Left hindlimb (tissue), 1 donor: ENCODE measurements around the gene NAV3.
A peak's percentile ranks its signal among the peaks of the same experiment; 100 is the strongest.

ENCODE experiments used
- DNase-seq: peaks from one replicate; pipeline ENCODE4 v3.0.0-alpha.2; 2018

NAV3 gene

DNA sequence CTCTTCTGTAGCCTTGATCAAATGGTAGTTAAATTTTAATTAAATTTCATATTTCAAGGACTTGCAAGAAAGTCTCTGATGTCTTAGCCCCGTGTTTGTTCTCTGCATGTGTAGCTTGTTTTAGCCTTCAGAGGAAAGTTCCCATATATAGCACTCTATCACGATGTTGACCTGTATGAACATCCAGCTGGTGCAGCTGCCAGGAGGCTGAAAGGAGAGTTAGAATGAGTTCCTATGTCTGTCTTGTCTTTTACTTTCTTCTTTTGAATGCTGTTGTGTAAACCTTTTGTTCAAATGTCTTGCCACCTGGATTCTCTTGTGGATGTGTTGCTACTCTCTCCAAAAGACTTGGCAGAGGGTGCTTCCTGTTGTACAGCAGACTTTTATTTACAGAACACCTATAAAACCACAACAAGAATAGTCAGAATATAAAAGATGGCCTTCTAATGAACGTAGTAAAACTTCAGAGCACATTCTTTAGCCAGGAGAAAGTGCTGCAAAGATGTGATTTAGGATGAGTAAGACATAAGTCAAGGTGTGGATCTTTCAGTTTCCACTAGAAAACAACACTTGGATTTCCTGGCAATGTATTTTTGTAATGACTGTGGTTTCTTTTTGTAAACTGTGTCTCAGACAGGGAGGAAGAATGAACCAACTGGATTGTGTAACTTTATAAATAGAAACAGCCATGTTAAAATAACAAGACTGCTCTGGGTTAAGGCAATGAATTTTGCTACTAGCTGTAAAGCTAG, 17.2 kb downstream of the NAV3 start:
- no peak for DNase-seq

DNA sequence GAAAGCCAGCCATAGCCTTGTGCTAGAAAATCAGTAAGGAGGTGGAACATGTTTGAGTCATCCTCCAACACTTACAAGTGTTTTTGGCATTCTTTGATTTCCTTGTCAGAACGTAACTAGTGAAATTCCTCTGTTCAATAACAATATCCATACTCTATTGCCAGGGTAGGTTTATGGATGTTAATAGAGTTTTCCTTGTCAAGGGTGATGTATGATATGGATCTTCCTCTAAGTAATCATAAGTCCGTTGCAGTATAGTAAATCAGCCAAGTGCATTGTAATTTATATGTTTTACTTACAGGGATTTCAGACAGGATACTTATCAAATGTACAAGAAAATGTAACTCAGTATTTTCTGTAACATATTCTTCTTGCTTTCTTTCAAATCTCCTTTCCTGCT, 19.4 kb downstream of the NAV3 start:
- DNase-seq: no peak

DNA sequence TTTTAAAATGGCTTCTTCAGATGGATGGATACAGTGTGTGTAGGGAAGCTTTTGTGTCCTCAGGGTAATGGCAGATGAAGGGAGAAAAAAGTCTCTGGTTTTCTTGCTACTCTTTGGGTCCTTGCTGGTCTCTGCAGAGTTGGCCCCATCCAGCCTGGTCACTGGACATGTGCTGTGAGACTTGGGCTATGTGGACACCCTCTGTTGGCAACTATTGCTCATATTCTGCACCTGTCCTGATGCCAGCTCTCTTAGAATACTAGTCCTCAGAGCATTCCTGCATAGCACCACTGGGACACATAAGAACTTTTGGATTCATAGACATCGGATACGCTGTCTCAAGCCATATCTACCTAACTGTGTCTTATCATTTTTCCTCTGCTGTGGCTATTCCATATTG, 20.0 kb downstream of the NAV3 start:
- no peak for DNase-seq

DNA sequence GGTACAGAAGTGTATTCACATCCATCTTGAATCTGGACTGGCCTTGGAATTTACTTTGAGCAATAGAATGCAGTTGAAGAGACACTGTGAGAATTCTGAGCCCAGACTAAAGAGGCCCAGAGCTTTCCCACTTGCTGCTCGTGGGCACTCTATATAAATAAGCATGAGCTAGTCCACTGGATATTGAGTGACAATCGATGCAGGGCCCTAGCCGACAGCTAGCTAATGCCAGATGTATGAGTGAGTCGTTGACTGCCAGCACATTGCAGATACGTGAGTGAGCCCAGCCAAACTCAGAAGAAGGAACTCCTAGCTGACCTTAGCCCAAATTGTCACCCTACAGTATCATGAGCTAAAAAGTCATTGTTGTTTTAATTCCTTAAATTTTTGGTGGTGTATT, 24.9 kb downstream of the NAV3 start:
- no peak for DNase-seq

DNA sequence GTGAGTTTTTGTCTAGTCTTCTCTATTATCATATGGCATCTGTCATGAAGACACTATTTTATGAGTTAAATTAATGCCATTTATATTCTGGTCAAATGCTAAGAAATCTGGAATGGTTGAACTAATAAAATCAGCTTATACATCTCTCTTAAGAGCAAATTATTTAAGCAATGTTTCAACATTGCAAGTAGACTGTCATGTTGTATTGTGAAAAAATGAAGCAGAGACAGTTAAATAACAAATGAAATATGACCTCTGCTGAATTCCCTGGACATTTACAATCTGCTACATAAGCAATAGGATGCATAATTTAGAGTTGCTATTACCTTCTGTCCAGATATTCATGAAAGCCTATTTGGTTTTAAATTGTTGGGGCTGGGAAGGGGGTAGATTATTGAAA, 30.6 kb downstream of the NAV3 start:
- DNase-seq: no peak

DNA sequence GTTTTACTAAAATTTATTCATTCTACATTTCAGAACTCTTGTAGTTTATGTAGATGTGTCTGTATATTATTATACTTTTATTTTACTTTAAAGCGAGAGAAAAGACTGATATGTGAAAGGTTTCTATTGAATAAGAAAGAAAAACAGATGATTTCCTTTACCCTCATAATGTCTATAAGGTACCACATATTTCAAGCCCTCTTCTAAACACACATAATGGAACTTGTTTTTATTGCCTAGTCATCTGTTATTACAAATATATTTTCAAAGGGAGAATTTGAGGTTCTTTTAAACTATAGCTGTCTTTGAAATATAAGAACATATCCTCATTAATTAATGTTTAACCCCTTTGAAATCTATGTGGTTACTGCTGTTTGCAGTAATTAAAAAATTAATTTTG, 34.5 kb downstream of the NAV3 start:
- DNase-seq: no peak

DNA sequence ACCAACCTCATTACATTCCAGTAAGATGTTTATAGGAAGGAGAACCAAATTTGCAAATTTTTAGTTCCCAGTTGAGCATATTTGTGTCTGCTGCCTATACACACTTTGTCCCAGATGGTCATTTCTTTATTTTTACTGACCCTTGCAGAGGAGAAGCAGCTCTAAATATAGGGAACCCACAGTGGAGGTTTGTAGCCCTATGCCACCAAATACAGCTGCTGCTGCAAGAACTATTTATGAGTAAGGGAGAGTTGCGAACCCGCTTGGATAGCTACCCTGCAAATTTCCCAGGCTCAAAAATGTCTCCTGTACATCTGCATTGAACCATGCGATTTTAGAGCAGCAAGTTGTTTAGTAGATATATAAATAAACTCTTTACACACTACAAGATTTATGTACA, 48.2 kb downstream of the NAV3 start:
- no peak for DNase-seq

DNA sequence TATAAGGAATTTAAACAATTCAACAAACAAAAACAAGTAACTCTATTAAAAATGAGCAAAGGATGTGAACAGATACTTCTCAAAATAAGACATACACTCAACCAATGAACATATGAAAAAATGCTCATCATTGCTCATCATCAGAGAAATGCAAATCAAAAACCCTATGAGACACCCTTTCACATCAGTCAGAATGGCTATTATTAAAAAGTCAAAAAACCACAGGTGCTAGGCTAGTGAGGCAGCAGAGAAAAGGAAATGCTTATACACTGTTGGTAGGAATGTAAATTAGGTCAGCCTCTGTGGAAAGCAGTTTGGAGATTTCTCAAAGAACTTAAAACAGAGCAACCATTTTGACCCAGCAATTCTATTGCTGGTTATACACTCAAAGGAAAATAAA, 52.0 kb downstream of the NAV3 start:
- no peak for DNase-seq

DNA sequence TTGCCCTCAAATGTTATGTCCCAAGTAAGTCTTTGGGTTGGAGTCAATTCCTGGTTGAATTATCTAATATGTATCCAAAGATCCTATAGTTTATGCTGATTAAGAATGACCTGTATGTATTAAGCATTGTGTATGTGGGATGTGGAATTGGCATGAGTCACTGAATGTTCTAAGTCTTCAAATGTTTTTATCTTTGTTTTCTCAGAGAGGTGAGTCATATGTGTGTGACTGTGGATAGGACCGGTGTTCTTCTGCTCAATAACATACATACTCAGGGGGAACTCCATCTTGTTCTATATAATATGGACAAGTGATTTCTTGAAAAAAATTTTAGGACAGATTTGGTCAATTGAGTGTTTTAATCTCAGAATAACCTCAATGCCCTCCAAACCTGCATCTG, 57.9 kb downstream of the NAV3 start:
- DNase-seq: no peak

DNA sequence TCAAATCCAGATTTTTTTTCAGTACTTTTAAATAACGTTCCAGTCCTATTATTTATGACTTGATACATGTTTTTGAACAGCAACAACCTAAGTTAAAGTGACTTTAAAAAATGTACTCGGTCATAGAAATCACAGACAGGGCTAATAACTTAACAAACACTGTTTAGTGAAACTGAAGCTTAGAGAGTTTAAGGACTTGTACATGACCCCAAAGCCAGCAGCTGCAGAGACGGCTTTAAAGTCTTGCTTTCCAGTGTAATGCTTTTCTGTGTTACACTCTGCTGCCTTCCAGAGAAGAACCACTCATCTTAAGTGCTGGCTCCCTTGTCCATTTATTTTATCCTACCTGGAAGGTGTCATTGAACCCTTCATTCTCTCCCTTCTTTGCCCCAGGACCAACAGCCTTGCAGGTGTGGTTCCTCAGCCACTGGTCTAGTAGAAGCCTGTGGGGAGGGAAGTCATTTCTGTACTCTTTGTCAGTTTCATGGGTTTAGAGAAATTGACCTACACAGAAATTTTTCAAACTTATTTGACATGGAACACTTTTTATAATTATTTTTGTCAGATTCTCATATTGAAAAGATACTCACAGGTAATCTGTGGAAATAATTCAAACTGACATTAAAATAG, 60.9 kb downstream of the NAV3 start:
- DNase-seq: no peak

DNA sequence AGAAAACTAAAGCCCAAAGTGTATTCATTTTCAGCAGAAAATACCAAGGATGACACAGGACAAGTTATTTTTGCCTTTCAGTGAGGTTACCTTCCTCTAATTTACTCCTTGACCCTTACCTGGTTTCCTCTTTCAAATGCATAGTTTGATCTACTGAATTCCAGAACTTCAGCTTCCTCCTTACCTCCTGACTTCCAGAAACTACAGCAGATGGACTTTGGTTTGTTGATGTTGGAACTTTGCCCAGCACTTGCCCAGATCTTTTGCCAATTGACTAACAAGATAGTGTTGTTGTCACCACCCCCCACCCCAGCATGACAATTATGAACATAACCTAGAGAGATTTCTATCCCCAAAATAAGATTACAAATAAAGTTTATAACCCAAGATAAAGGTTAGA, 63.2 kb downstream of the NAV3 start:
- DNase-seq: no peak

DNA sequence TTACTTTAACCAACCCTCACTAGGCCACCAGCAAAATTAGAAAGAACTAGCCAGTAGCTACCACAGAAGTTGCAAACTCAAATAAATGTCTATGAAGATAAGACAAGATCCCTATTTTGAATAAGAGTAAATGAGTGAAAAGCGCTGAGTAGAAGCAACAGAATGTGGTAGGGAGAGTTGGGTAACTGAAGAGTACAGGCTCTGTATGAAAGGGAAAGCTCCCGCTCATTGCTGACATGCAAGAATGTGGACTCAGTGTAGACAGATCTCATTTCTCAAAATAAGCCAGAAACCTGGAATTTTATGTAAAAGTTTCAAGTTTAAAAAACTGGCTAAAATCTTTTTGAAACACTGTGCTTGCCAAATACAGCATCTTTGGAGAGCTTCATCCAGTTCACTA, 63.9 kb downstream of the NAV3 start:
- no peak for DNase-seq

DNA sequence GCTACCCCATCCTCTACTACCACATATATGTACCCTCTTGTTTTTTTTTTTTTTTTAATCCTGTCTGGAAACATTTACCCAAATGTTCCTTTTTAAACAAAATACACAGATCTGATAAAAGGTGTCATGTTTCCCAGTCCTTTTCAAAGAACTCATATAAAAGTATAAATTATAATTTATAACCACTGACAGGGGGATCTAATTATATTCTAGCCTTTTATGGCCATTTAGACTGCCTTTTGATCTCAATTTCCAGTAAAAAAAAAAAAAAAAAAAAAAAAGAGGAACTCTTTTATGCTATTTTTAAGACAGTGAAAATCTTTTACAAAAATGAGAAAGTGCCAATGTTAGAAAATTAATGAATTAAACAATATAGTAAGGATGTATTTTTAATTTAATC, 65.0 kb downstream of the NAV3 start:
- no peak for DNase-seq

DNA sequence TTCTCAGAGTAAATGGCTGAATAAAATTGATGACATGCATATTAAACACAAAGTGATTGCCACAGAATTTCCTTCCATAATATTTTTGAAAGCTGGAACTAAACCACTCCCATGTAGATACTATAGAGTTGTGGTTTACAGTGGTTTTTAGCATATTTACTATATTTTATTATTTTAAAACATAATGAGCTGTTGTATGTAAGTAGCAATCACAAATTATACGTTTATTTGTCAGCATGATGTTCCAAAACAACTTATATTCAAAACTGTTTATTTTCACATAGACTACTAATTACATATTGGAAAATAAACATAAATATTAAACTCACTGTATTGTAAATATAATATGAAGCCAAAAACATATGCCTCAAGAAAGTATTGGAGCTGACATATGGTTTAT, 77.2 kb downstream of the NAV3 start:
- DNase-seq: no peak

DNA sequence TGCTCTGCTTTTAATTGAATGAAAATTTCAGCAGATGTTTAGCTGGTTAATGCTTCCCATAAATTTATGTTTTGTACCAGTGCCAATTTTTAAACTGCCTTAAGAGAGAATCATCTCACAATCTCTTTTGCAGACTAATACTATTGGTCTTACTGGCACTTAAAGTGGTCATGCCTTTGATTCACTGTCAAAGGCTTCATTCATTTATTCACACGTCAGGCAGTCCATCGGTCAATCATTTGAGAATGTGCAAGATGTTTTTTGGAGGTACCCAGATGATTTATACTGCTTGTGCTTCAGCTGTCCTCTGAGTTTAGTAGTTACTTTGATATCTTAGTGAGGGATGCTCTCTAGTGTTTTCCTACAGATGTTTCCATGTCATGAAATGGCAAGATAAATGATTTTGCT, 83.4 kb downstream of the NAV3 start:
- DNase-seq: no peak

DNA sequence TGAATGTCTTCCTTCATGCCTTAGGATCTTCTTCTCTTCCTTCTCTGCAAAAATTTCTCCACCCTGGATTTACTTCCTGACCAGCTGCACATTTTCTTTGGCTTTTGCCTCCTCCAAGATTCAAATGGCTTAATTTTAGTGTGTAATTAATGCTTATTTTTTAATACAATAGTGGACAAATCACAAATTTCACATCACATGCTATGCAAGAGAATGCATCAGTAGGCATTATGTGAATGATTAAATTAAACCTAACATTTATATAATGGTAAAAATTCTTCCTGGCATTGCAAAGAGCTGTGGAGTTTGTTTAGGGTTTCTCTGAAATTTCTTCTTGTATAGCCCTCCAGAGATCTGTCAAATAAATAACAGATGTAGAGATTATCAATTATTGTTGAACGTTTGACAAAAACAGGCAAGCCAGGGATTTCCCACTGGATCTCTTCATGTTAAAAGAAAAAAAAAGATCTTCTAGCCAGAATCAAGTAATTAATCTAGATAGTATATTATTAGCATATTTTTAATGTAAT, 84.4 kb downstream of the NAV3 start:
- DNase-seq: no peak

DNA sequence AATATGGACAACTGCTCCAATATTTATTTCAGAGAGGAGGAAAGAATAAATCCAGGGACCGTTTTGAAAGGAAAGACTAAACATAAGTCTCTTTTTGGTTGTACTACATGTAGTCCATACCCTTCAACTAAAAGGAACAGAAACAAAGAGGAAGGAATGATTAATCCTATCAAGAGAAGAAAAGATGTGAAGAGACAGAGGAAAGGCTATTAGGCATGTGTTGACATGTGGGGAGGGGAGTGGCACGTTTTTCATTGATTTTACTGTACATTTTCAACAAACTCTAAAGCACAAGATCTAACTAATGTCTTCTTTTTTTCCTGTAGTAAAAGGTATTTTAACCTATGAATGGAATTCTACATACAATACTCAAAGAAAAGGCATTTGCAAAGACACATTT, 85.6 kb downstream of the NAV3 start:
- DNase-seq: no peak

DNA sequence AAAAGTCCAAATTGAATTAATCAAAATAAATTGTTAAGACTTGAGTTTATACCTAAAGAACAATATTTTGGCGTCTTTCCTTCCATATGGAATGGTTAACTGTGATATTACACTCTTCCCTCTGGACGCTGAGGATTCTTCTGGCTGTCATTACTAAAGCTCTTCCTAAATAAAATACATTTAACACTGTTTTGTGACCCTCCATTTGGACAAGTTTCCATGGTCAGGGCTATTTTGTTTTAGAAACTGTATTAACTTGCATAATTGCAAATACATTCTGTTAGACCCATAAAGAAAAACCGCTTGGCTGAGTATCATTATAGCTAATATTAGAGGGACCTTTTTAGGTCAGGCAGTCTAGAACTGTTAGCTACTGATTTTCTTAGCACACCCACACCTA, 87.4 kb downstream of the NAV3 start:
- DNase-seq: no peak

DNA sequence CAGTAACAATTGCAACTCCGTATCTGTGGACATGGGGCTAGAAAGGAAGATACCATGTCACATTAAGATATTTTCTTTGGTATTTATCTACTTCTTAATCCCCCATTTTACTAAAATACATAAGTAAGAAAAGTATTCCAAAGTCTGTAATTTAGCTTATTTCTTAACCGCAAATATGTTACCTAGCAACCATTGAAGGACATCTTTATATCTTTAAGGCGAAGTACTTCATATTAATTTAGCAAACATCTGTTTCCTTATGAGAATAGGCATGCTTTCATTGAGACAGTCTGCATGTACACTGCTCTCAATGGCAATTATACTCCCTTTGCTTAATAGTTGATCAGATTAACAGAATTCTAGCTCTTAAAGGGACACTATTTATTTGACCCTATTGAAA, 88.8 kb downstream of the NAV3 start:
- no peak for DNase-seq

DNA sequence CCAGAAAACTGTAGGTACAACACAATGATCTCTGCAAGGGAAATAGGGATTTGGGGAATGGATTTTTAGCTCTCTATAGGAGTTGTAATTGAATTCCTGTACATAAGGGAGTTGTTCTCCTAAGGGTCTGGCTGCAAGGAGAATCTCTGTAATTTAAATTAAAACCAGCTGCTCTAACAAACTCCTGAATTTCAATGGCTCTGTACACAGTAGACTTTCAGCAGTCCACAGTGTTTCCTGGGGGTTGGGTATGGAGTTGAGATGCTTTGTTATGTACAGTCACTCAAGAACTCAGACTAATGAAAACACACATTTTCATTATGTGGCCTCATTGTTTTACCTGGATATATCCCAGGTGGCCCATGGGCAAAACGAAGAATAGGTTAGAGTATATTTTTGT, 93.2 kb downstream of the NAV3 start:
- no peak for DNase-seq

DNA sequence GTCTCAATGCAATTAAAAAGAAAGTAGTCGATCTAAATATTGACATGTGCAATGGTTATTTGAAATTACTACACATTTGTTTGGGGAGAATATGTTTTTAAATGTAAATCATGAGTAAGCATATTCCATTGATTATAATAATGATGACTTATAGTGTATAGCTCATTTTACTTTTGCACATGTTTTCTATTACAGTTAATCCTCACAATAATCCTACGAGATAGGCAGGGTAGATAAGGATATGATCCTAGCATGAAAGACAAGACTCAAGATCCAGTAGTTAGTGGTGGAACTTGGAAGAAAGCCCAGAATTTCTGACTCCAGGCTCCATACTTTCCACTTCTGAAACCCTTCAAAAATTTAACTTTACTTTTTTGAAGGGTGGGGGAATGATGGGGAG, 94.0 kb downstream of the NAV3 start:
- no peak for DNase-seq

DNA sequence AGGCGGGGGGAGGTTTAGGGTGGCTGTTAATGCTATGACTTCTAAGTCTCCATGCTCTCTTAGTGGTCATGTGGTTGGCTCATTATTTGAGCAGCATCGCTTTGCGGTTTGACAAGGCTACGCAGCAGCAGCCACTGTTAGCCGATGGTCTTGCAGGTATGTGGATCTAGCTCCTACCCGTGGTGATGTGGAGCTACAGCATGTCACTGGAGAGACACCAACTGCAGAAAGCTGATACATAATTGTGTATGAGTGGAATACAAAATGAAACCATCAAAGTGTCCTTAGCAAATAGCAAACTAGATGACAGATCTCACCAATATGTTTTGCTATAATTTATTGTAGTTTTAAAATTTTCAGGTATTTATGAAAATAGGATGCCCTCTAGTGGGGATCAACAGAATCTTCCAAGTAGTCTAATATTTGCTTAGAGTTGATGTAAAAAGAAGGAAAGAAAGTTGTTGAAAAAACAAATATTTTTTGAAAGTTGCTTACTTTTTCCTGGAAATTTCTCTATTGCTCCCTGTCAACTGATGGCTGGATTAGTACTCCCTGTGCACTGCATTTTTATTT, 94.9 kb downstream of the NAV3 start:
- DNase-seq: peak; percentile 84

DNA sequence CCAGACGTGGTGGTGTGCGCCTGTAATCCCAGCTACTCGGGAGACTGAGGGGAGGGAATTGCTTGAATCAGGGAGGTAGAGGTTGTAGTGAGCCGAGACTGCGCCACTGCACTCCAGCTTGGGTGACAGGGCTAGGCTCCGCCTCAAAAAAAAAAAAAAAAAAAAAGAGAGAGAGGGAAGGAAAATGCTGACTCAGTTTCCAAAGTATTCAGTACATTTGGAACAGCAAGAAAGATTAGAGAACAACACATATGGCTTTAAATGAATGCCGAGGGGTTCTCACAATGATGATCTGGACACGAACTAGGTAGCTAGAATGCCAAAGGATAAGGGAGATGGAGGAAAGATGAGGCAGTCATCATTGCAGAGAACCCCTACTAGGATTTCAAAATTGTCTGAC, 97.4 kb downstream of the NAV3 start:
- DNase-seq: no peak

DNA sequence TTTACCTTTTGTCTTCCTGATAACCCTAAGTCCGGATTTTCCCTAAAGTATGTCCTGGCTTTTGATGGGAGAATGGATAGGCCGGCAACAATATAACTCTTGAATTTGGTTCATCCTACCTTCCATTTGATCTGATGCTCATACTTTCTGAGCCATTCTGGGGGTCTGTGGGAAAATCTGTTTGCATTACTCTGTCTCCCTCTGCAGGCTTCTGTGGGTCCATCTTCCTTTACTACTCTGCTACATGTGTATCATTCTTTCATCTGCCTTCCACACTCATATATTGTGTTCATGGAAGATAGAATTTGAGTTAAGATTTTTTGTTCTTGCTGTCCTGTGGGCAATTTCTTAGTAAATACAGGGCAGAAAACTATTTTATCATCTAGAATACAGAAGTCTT, 101.5 kb downstream of the NAV3 start:
- no peak for DNase-seq

DNA sequence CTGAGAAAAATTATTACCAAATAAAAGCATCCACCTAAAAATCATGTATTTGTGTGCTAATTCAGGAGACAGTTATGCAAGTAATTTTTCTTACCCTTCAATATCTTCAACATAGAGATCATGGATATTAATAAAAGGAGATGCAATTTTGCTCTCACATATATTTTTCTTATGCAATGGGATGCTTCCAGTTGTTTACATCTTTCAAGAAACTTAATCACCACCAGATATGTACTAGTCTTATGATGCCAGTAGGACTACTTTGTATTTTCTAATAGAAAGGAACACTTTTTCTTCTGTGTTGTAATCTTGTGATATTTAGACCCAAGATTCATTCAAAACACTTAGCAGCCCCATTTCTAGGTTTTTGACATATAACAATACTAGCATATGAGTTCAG, 107.6 kb downstream of the NAV3 start:
- no peak for DNase-seq
